8988T (cell line): ENCODE results near the gene LTF.

Experiments used
- DNase-seq: peaks from one replicate; pipeline ENCODE4 v3.0.0; 2011

Gene LTF

GRCh38 chr3:46490338-46491084, 25.8 kb upstream of the LTF start:
- DNase-seq, result no peak

- no peak for DNase-seq
Measured at GRCh38 chr3:46489875-46490274, 25.2 kb upstream of the LTF start.

GRCh38 chr3:46489381-46489780, 24.7 kb upstream of the LTF start:
- DNase-seq, result no peak

- DNase-seq, result peak; percentile 98
Measured at GRCh38 chr3:46488735-46489361, 24.1 kb upstream of the LTF start.

- no peak for DNase-seq
Measured at GRCh38 chr3:46485779-46486175, 21.1 kb upstream of the LTF start.

GRCh38 chr3:46484911-46485778, 20.4 kb upstream of the LTF start:
- no peak for DNase-seq

- DNase-seq, result no peak
Measured at GRCh38 chr3:46484388-46484787, 19.7 kb upstream of the LTF start.

- DNase-seq, result no peak
Measured at GRCh38 chr3:46483825-46484224, 19.1 kb upstream of the LTF start.

- DNase-seq, result no peak
Measured at GRCh38 chr3:46482632-46483350, 18.1 kb upstream of the LTF start.

GRCh38 chr3:46481636-46482035, 16.9 kb upstream of the LTF start:
- no peak for DNase-seq

- DNase-seq, result no peak
Measured at GRCh38 chr3:46480491-46481195, 15.9 kb upstream of the LTF start.

GRCh38 chr3:46479696-46480095, 15.0 kb upstream of the LTF start:
- DNase-seq, result no peak

- no peak for DNase-seq
Measured at GRCh38 chr3:46479021-46479420, 14.3 kb upstream of the LTF start.

GRCh38 chr3:46478341-46478740, 13.6 kb upstream of the LTF start:
- DNase-seq, result no peak

- DNase-seq, result no peak
Measured at GRCh38 chr3:46477756-46478155, 13.1 kb upstream of the LTF start.

- DNase-seq, result no peak
Measured at GRCh38 chr3:46477145-46477544, 12.4 kb upstream of the LTF start.

- no peak for DNase-seq
Measured at GRCh38 chr3:46472736-46473135, 8.0 kb upstream of the LTF start.

GRCh38 chr3:46471371-46471914, 6.7 kb upstream of the LTF start:
- no peak for DNase-seq

- DNase-seq, result no peak
Measured at GRCh38 chr3:46470831-46471230, 6.1 kb upstream of the LTF start.

GRCh38 chr3:46469680-46470357, 5.1 kb upstream of the LTF start:
- no peak for DNase-seq

GRCh38 chr3:46468753-46469600, 4.3 kb upstream of the LTF start:
- no peak for DNase-seq
